ENCODE measurements around the gene AAK1.
A peak's percentile ranks its signal among the peaks of the same experiment; 100 is the strongest.

The AAK1 gene

DNA sequence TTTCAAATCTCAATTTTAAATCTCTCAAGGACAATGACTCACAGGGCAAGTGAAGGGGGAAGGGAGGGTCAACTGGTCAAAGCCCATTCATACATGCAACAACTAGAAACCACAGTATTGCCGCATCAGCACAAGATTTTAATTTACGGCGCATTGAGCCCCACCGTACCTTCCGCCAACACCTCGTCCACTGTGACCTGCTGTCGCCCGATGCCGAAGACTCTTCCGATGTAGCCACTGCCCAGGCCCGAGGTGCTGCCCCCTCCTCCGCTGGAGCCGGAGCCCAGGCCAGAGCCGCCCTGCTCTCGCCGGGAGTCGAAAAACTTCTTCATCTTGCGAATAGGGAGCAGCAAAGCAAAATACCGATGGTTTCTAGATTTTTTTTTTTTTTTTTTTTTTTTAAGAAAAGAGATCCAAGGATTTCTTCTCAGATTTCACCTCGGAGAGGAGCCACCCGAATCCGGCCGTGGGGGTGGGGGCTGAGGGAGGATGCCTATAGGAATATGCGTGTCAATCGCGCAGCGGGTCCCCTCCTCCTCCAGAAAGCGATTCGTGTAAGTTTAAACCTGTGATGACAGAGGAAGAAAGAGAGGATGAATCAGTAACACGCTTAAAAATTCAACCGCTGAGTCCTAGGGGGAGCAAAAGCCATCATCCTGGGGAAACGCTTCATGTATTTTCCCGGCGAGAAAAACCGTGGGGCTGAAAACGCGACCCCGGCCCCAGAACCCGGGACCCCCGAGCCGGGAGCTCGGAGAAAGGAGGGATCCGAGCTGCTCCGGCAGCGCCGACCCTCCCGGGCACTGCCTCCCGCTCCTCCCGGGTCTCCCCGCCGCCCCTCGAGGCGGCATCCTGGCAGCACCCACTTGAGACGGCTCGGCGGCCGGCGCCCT, 584 bp downstream of the AAK1 start:
- peaks cover 20% of the 10 kb centered on the region for H3K4me1 ChIP-seq

GRCh38 chr2:69641887-69642708, 1.4 kb downstream of the AAK1 start:
- Histone ChIP-seq H3K9ac (peak overlapping the region; percentile 99), H2AFZ (no peak overlapping the region), H3K27ac (peak overlapping the region; percentile 99), H3K36me3 (ENCODE audit: control insufficient read depth, insufficient read depth, low read length) (no peaks in the 10 kb centered on the region), H3K27me3 (ENCODE audit: control insufficient read depth, insufficient read depth, low read length) (no peaks in the 10 kb centered on the region), H3K4me2 (ENCODE audit: low read length) (peak overlapping the region; percentile 89), H3K4me3 (ENCODE audit: low read depth, low read length) (peak overlapping the region; percentile 98), H3K79me2 (peaks cover 52% of the 10 kb centered on the region), H3K9me3 (ENCODE audit: control insufficient read depth, low read length) (no peaks in the 10 kb centered on the region), H3K4me1 (peaks cover 24% of the 10 kb centered on the region)
- no peak for TF ChIP-seq CTCF (IDR thresholded peaks at IDR 0.05)

More for the DNA sequence above, 584 bp downstream of the AAK1 start:
- TF ChIP-seq CTCF (IDR thresholded peaks at IDR 0.05), result no peak
- H3K36me3 ChIP-seq (ENCODE audit: control insufficient read depth, insufficient read depth, low read length), result no peaks in the 10 kb centered on the region
- H2AFZ ChIP-seq, result peak overlapping the region; percentile 64
- H3K4me3 ChIP-seq (ENCODE audit: low read depth, low read length), result peak overlapping the region; percentile 98
- peaks cover 47% of the 10 kb centered on the region for H3K79me2 ChIP-seq
- H3K27me3 ChIP-seq (ENCODE audit: control insufficient read depth, insufficient read depth, low read length), result no peaks in the 10 kb centered on the region
- no peaks in the 10 kb centered on the region for H3K9me3 ChIP-seq (ENCODE audit: control insufficient read depth, low read length)
- H3K27ac ChIP-seq, result peak overlapping the region; percentile 99
- peak overlapping the region; percentile 89 for H3K4me2 ChIP-seq (ENCODE audit: low read length)
- H3K9ac ChIP-seq, result peak overlapping the region; percentile 99

- Histone ChIP-seq H3K9me3 (ENCODE audit: control insufficient read depth, low read length) (no peaks in the 10 kb centered on the region), H3K9ac (peak overlapping the region; percentile 2), H3K79me2 (peaks cover 57% of the 10 kb centered on the region), H3K27ac (peak overlapping the region; percentile 99), H3K4me1 (peaks cover 20% of the 10 kb centered on the region), H3K27me3 (ENCODE audit: control insufficient read depth, insufficient read depth, low read length) (no peaks in the 10 kb centered on the region), H3K4me3 (ENCODE audit: low read depth, low read length) (peak overlapping the region; percentile 98), H3K36me3 (ENCODE audit: control insufficient read depth, insufficient read depth, low read length) (no peaks in the 10 kb centered on the region), H2AFZ (no peak overlapping the region), H3K4me2 (ENCODE audit: low read length) (peak overlapping the region; percentile 89)
- TF ChIP-seq CTCF (IDR thresholded peaks at IDR 0.05), result no peak
Measured at GRCh38 chr2:69641471-69641870, 2.1 kb downstream of the AAK1 start.

DNA sequence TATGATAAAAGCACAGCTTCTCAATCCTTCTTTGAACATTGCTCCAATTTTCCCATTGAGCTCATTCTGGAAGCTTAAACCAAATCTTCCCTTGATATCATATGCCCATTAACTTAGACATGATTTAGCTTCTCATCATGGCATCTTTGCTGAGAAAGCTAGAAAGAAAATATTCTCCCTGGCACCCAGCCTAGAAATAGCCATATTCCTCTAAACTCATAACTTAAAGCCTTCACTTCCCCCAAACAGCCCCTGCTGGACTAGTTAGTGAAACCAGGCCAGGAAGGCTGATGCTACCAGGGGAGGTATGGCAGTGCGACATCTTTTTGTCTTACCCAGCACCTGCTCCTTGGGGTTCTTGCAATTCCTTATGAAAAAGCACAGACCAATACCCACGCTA, 4.3 kb downstream of the AAK1 start:
- Histone ChIP-seq H2AFZ (no peak overlapping the region), H3K79me2 (peaks cover 66% of the 10 kb centered on the region), H3K36me3 (ENCODE audit: control insufficient read depth, insufficient read depth, low read length) (no peaks in the 10 kb centered on the region), H3K27me3 (ENCODE audit: control insufficient read depth, insufficient read depth, low read length) (no peaks in the 10 kb centered on the region), H3K4me1 (peaks cover 7% of the 10 kb centered on the region), H3K4me3 (ENCODE audit: low read depth, low read length) (peak overlapping the region; percentile 98), H3K9ac (no peak overlapping the region), H3K27ac (peak overlapping the region; percentile 99), H3K9me3 (ENCODE audit: control insufficient read depth, low read length) (no peaks in the 10 kb centered on the region), H3K4me2 (ENCODE audit: low read length) (peak overlapping the region; percentile 89)
- no peak for TF ChIP-seq CTCF (IDR thresholded peaks at IDR 0.05)

Data from parathyroid adenoma (tissue), 2 donors.